NCI-H460 (cell line): ENCODE measurements around the gene SNAPIN. TPM values are rescaled to one million over a fixed set of nuclear protein-coding genes. Genes with fewer than 3 reads are reported as not detected.

Experiments
- DNase-seq: peaks from one replicate; pipeline ENCODE4 v3.0.0-alpha.2; 2016; ENCODE audit warnings: low read depth; ENCODE audit errors: extremely low read depth
- total RNA-seq: library from RNA; depleted of rRNA; stranded (reverse); fragments of >200 nt; shearing (Covaris generic); gene quantifications from 2 replicates; pipeline ENCODE4 v1.2.3, GENCODE V29; 2014

The SNAPIN gene
- total RNA-seq, 1 experiment from 2014 or later: 72.9 TPM

DNA sequence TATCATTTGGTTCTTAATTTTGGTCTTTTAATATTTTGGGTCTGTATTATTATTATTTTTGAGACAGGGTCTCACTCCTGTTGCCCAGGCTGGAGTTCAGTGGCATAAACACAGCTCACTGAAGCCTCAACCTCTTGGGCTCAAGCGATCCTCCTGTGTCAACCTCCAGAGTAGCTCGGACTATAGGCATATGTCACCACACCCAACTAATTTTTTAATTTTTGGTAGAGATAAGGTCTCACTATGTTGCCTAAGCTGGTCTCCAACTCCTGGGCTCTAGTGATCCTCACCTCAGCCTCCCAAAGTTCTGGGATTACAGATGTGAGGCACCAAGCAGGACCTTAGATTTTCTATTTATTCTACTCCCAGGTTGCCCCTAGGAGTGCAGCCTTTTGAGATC, 15.0 kb downstream of the SNAPIN start:
- DNase-seq: no peak

DNA sequence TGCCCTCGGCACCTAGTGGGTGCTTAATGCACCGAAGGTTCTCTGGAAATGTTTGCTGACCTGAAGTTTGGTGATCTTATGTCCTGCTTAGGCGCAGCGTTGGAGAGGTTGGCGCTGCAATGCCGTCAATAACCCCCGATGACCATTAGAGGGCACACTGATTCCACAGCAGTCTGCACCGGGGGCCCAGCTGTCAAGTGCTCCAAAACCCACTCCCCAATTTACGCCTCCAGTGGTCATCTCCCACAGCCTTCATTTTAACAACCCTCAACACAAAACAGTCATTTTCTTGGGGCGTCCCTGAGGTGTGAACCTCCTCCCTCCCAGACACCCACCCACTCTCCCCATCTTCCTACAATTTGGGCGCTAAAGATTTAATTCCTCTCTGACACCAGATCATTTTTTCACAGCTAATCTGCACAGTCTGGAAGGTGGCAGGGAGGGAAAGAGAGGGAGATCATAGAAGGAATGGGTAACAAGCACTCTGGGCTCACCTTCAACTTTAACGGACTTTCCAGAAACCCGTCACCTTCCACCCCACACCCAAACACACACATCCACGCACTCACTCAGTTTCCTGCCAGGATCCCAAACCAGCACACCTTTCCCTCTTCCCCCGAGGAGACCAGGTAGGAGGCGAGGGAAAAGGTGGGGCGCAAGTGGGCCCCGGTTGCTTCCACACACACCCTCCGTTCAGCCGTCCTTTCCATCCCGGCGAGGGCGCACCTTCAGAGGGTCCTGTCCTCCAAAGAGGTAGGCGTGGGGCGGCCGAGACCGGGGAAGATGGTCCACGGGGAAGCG, 19.4 kb downstream of the SNAPIN start:
- DNase-seq: peak; percentile 52

DNA sequence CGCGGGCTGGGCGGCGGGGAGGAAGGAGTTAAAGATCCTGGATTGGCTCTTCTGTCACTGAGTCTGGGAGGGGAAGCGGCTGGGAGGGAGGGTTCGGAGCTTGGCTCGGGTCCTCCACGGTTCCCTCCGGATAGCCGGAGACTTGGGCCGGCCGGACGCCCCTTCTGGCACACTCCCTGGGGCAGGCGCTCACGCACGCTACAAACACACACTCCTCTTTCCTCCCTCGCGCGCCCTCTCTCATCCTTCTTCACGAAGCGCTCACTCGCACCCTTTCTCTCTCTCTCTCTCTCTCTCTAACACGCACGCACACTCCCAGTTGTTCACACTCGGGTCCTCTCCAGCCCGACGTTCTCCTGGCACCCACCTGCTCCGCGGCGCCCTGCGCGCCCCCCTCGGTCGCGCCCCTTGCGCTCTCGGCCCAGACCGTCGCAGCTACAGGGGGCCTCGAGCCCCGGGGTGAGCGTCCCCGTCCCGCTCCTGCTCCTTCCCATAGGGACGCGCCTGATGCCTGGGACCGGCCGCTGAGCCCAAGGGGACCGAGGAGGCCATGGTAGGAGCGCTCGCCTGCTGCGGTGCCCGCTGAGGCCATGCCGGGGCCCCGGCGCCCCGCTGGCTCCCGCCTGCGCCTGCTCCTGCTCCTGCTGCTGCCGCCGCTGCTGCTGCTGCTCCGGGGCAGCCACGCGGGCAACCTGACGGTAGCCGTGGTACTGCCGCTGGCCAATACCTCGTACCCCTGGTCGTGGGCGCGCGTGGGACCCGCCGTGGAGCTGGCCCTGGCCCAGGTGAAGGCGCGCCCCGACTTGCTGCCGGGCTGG, 20.2 kb downstream of the SNAPIN start, which contains the start of gene NPR1:
TSS of gene NPR1 (plus strand) at position 170 of the 818 bp plus-strand sequence. CDS start at position 591, 421 bp downstream.
- no peak for DNase-seq

DNA sequence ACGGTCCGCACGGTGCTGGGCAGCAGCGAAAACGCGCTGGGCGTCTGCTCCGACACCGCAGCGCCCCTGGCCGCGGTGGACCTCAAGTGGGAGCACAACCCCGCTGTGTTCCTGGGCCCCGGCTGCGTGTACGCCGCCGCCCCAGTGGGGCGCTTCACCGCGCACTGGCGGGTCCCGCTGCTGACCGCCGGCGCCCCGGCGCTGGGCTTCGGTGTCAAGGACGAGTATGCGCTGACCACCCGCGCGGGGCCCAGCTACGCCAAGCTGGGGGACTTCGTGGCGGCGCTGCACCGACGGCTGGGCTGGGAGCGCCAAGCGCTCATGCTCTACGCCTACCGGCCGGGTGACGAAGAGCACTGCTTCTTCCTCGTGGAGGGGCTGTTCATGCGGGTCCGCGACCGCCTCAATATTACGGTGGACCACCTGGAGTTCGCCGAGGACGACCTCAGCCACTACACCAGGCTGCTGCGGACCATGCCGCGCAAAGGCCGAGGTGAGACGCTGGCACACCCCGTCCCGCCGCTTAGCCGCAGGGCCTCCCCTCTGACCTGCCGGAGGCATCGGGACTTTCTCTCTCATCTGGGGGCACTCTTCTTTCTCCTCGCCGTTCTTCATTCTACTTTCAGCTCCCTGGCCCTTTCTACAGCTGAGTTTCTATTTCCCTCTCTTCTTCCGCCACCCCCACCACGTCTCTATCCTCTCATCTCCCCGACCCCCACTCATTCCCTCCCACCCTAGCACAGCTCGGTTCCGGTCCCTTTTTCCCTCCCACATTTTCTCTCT, 21.0 kb downstream of the SNAPIN start:
- no peak for DNase-seq

DNA sequence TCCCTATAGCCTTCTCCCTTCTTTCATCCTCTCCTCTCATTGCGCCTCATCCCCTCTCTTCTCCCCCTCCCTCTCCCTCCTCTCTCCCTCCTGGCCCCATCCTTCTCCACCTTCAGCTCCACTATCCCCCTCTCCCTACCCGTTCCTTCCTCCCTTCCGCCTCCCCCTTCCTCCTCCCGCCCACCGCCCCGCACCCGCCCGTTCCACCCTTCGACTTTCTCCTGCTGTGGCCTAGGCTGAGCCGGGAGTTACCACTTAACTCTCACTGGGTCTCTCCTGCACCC, 21.6 kb downstream of the SNAPIN start:
- DNase-seq: no peak

DNA sequence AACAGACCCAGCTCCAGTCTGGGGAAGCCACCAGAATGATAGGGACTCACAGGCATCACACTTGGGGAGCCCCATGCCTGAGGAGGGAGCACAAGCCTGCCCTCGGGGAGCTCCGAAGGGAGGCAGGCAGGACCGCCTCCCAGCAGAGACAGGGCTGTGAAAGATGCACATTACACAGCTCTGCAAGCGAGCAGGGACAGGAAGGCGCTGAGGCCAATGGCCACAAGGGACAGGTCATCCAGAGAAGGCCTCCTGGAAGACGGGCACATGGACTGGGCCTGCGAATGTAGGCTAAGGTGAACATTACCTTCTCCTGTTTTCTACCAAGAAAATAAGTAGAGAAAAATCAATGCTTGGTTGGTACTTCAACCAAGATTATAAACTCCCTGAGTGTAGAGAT, 24.2 kb downstream of the SNAPIN start:
- DNase-seq: no peak

DNA sequence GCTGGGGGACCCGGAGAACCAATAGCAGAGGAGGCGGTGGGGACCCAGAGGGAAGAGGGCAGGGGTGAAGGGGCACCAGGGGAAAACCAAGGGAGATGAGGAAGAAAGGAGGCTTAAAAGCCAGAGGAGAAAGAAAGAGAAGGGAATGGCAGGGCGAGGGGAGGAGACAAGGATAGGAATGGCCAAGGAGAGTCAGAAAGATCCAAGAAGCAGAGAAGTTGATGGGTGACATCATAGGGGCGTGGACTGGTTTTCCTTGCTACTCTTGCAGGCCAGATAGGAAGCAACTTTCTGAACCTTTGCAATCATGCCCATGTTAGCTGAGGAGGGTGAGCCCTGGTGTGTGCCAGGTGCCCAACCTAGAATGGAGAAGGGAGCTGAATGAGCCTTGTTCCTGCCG, 25.4 kb downstream of the SNAPIN start:
- no peak for DNase-seq

DNA sequence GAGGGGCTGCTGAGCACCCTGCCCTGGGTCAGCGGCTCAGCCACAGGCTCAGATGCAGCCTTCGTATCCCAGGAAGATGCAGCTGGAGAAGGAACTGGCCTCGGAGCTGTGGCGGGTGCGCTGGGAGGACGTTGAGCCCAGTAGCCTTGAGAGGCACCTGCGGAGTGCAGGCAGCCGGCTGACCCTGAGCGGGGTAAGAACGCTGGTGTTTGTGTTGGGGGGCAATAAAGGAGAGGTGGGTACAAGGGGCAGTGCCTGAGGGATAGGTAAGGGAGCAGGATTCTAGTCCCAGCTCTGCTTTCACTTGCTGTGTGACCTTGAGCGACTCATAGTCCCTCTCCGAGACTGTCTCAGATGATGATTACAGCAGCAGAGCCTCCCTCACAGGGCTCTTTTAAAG, 26.4 kb downstream of the SNAPIN start:
- DNase-seq: no peak

DNA sequence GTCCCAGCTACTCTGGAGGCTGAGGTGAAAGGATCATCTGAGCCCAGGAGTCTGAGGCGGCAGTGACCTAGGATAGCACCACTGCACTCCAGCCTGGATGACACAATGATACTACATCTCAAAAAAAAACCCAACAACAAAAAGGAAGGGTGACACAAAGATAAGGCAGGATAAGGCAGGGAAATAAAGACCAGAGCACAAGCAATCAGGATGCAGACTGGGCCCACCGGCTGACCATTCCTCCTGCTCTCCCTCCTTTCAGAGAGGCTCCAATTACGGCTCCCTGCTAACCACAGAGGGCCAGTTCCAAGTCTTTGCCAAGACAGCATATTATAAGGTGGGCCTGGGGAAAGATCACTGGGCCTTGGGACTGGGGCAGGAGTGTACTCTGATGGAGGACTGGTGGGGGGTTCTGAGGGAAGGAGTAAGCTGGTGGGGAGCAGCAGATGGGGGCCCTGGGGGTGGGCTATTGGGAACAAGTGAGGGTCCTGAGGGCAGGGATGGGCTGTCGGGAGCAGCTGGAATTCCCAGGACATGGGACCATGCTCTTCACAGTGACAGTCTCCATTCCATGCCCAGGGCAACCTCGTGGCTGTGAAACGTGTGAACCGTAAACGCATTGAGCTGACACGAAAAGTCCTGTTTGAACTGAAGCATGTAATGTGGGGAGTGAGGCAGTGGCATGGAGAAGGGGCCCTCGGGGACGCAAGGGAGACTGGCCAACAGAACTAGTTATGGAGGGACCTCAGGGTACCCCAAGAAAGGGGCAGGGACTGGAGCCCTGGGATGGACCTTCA, 27.2 kb downstream of the SNAPIN start:
- DNase-seq: no peak

DNA sequence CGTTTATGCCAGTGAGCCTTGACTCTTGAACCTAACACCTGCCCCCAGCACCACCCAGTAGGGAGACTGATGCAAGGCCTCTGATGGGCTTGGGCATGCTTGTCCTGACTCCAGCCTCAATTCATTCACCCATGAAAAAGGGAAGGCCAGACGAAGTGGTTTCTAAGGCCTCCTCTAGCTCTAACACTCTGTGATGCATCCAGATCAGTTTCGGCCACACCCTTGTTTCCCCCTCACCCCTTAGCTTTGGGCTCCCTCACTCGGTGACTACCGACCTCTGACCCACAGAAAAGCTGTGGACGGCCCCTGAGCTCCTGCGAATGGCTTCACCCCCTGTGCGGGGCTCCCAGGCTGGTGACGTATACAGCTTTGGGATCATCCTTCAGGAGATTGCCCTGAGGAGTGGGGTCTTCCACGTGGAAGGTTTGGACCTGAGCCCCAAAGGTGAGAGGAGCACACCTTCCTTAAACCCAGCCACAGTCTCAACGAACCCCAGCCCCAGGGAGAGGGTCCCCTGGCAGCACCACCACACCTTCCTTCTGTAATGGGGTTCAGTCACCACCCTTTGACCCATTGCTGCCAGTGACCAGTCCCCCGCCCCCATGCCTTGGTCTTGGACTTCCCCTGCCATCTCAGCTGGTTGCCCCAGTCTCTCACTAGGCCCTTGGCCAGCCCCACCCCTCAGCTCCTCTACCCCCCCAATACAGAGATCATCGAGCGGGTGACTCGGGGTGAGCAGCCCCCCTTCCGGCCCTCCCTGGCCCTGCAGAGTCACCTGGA, 29.0 kb downstream of the SNAPIN start:
- no peak for DNase-seq

DNA sequence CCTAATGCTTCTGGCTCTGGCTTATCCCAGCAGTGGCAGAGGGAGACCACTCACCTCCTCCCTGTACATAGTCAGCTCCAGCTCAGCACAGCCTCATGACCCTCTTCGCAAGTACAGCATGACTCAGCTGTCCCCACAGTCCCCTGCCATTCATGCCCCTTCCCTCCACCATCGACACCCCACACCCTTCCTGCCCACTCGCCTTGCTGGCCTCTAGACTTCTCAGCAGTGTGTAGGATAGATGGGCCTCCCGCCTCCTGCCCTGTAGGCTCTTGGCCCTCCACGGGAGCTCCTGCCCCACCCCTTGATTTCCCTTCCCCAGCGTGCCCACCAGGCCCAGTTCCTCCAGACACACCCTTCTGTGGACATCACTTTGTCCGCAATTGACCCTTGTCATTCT, 29.8 kb downstream of the SNAPIN start:
- no peak for DNase-seq

DNA sequence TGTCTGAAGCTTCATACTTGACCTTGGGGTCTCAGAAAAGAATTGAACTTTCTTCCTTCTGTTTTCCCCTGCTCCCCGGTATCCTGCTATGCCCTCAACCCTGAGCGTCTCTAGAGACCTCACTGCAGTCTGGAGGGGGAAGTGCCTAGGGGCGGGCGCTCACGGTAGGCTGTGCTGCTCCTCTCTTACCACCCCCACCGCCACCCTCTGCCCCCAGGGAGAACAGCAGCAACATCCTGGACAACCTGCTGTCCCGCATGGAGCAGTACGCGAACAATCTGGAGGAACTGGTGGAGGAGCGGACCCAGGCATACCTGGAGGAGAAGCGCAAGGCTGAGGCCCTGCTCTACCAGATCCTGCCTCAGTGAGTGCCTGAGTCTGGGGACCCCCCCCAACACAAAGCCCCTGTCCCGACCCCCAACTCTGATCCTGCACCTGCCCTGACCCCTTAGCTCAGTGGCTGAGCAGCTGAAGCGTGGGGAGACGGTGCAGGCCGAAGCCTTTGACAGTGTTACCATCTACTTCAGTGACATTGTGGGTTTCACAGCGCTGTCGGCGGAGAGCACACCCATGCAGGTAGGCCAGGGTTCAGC, 30.3 kb downstream of the SNAPIN start:
- no peak for DNase-seq

DNA sequence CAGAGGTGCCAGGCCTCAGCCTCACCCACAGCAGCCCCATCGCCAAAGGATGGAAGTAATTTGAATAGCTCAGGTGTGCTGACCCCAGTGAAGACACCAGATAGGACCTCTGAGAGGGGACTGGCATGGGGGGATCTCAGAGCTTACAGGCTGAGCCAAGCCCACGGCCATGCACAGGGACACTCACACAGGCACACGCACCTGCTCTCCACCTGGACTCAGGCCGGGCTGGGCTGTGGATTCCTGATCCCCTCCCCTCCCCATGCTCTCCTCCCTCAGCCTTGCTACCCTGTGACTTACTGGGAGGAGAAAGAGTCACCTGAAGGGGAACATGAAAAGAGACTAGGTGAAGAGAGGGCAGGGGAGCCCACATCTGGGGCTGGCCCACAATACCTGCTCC, 35.0 kb downstream of the SNAPIN start:
- no peak for DNase-seq

DNA sequence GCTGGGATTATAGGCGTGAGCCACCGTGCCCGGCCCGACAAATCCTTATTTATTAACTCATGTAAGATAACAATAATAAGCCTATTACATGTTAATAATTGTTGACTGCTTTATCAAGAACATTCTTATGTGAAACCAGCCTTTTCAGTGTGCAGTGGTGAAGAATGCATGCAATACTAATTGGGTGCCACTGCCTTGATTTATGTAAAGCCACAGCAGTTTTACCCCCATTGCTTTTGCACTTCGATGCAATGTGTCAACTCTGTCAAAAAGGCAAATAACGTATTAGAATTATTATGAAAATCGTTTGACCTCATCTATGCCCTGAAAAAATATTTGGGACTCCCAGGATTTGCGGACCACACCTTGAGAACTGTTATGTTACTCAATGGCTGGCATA, 38.2 kb downstream of the SNAPIN start:
- no peak for DNase-seq

DNA sequence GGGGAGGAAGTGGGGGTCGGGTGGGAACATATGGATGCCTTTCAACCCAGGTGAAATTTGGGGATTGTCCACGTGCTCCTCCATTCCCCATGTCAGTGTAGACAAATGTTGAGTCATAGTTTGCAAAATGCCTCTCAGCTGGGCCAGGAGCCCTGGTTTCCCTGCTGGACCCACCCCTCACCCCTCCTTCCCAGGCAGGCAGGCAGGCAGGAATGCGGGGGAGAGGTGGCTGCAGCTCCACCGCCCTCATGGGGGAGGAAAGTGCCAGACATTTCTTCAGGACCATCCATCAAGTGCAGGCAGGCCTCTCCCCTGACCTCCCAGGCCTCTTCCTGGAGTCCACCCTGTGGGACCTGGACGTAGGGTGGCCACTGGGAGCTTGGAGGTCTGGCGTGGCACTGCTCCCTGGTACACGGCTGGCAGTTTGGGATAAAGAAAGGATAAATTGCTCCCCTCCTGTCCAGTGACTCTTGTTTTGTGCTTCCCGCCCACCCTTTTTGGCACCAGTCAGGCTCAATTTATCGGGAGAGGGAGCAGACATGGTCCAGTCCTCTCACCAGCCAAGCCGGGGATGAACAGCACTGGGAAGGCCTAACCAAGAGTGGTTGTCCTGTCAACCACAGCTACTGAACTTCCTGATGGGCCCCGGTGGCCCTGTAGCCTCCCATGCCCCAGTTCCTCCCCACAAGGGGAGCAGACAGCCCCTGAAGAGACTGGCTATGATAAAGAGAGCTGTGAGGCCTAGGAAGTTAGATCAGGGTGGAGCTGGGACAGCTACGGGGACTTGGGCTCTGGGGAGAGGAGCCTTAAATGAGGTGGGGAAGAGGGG, 38.9 kb downstream of the SNAPIN start:
- no peak for DNase-seq

DNA sequence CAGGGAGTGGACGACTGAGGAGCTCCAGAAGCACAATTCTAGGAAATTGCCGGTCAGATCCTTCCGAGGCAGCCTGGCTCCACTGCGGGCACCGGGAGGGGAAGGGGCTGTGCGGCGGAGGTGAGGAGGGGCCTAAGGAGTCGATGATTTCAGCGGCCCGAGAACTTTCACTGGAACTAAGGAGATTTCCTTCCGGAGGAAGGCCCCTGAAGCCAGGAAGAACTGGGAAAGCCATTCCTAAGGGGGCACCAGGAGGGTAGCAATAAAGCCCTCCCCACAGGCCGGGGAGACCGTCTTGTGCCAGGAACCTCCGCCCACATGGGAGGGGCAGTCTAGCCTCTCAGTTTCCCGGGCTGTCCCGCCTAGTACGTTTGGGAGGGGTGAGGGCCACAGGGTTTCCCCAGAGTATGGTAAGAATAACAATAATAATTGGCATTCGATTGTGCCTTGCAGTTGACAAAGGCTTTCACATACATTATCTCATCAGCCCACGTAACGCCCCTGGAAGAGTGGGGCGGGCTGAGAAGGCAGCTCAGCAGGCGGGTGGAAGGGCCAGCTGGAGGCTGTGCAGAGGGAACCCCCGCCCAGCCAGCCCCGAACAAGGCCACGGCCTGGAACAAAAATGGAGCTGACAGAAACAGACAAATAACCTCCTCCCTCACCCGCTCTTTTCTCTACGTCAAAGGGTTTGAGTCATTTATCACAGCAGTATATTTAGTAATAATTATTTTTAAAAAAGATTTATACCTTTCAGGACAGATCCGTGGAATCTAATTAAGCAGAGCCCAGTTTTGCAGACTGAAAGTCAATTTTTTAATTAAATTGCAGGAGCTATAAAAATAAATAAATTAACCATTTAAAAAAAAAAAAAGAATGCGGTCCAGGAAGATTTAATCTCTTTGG, 39.8 kb downstream of the SNAPIN start:
- no peak for DNase-seq

DNA sequence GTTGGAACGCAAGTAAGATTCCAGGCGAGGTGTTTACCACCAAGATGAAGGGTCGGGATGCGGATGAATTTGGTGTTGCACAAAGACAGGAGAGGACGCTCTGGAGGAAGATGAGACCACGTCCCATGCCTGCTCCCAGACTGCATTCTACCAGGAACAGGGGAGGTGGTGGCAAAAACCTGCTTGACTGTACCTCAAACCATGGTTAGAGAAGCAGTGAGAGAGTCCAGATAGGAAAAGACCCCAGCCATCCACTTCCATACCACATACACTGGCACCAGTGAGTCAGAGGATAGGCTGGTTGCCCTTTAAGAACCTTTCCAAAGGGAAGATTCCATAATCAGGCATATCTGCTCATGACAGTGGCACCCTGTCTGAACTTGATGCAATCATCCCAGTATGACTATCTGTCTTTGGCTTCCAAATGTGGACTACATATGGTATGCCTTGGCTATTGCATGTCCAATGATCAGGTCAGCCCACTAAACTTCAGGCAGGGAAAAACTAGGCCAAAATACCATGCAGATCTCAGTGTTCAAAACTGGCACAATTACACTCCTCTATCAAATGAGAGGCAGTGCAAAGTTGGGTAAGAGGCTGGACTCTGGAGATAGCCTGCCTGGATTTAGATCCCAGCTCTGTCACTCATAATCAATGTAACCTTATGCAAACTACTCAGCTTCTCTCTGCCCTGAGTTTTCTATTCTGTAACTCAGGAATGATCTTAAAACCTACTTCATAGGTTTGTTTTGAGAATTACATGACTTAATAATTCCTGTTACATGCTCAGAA, 40.6 kb downstream of the SNAPIN start:
- no peak for DNase-seq
